Uterus (tissue), 4 donors: ENCODE data around the gene NKAPL. TPM values are rescaled to one million over a fixed set of nuclear protein-coding genes. Genes with fewer than 3 reads are reported as not detected.

Experiments used
- DNase-seq, 2 donors: peaks; one replicate each; pipeline ENCODE4 v3.0.0-alpha.2; 2019 to 2020
- H3K27ac ChIP-seq, 2 donors: fragments of 200-600 bp; sonication (generic); 1 replicate in 1 of 2; 2 replicates in 1 of 2; pipeline ENCODE4 v1.5.1; 2016 to 2018
- H3K27me3 ChIP-seq, 2 donors: fragments of 200-600 bp; sonication (generic); one replicate each; pipeline ENCODE4 v1.5.1; 2018 to 2019; ENCODE audit warnings: control low read depth in 1 of 2
- H3K36me3 ChIP-seq, 2 donors: fragments of 200-600 bp; sonication (generic); one replicate each; pipeline ENCODE4 v1.5.1; 2019; ENCODE audit warnings: control low read depth in 1 of 2
- H3K4me1 ChIP-seq, 2 donors: fragments of 200-600 bp; sonication (generic); one replicate each; pipeline ENCODE4 v1.5.1; 2018 to 2019; ENCODE audit warnings: control low read depth in 1 of 2
- H3K4me3 ChIP-seq, 2 donors: fragments of 200-600 bp; sonication (generic); 1 replicate in 1 of 2; 2 replicates in 1 of 2; pipeline ENCODE4 v1.5.1; 2018 to 2019; ENCODE audit warnings: mild to moderate bottlenecking in 1 of 2
- H3K9me3 ChIP-seq, 2 donors: fragments of 200-600 bp; sonication (generic); one replicate each; pipeline ENCODE4 v1.5.1; 2019; ENCODE audit warnings: control low read depth in 1 of 2
- POLR2A ChIP-seq, 2 donors: fragments of 450-650 bp; IDR thresholded peaks; one replicate each; pipeline ENCODE4 v1.6.1; 2016; ENCODE audit warnings: antibody characterized with exemption in 2 of 2, mild to moderate bottlenecking in 1 of 2, moderate library complexity in 1 of 2
- intact Hi-C: fragments of 100-400 bp; cut with DNase I; formaldehyde crosslinking; loops from one replicate; pipeline ENCODE4 v1.15.1; 2023; ENCODE audit warnings: low total_unique reads
- total RNA-seq, 4 donors: library from RNA; depleted of rRNA in 3 of 4; stranded (reverse); fragments of >200 nt in 3 of 4; gene quantifications; one replicate each; pipeline versions ENCODE4 v1.1.0 to v1.2.4, GENCODE V29; 2014 to 2023
- TF ChIP-seq, protein P1 (sequence below), 4 experiments: fragments of 200-600 bp in 2 of 4; fragments of 450-650 bp in 2 of 4; sonication (generic) in 2 of 4; IDR thresholded peaks; one replicate each; pipeline ENCODE4 v1.5.1; 2016 to 2019; ENCODE audit warnings: antibody characterized with exemption in 4 of 4, mild to moderate bottlenecking in 2 of 4, moderate library complexity in 1 of 4
- donor health status: DM: yes; HTN: yes; CAD: no.

Gene NKAPL
- total RNA-seq, 4 donors from 2014 or later: 0.97 to 1.2 TPM; not detected in 2

GRCh38 chr6:28213213-28213523 lies 45.9 kb upstream of the NKAPL start:
- H3K9me3 ChIP-seq: no peaks in the 10 kb centered on the region
- no peak overlapping the region for H3K27ac ChIP-seq
- DNase-seq: no peak
- H3K27me3 ChIP-seq: peaks cover 9 to 71% of the 10 kb centered on the region in 2 donors
- no peak overlapping the region for H3K4me3 ChIP-seq
- no peaks in the 10 kb centered on the region for H3K4me1 ChIP-seq
- TF ChIP-seq, protein P1, sequence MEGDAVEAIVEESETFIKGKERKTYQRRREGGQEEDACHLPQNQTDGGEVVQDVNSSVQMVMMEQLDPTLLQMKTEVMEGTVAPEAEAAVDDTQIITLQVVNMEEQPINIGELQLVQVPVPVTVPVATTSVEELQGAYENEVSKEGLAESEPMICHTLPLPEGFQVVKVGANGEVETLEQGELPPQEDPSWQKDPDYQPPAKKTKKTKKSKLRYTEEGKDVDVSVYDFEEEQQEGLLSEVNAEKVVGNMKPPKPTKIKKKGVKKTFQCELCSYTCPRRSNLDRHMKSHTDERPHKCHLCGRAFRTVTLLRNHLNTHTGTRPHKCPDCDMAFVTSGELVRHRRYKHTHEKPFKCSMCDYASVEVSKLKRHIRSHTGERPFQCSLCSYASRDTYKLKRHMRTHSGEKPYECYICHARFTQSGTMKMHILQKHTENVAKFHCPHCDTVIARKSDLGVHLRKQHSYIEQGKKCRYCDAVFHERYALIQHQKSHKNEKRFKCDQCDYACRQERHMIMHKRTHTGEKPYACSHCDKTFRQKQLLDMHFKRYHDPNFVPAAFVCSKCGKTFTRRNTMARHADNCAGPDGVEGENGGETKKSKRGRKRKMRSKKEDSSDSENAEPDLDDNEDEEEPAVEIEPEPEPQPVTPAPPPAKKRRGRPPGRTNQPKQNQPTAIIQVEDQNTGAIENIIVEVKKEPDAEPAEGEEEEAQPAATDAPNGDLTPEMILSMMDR (IDR thresholded peaks at IDR 0.05): no peak
- no peak for TF ChIP-seq POLR2A (IDR thresholded peaks at IDR 0.05)
- no peaks in the 10 kb centered on the region for H3K36me3 ChIP-seq
- intact Hi-C loops: no loop called here

DNA sequence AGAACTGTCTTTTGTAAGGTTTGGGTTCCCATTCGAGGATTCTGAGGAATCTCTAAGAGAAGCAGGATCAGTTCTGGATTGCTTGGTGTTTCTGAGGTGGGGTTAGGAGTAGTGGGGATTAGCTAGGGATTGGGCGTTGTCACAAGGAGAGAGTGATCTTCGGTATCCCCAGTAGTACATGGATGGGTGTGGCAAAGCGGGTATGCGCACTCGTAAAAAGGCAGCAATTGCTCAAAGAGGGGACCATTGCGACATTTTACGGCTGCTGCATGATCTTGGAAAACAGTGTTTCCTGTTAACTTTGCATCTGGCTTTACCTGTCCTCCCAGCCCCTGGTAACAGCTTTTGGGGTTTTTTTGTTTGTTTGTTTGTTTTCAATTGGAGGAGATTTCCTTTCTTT lies 43.7 kb upstream of the NKAPL start:
- Histone ChIP-seq H3K36me3 (no peaks in the 10 kb centered on the region), H3K4me3 (no peak overlapping the region), H3K4me1 (no peaks in the 10 kb centered on the region), H3K27ac (no peak overlapping the region), H3K27me3 (peaks cover 4 to 48% of the 10 kb centered on the region in 2 donors), H3K9me3 (no peaks in the 10 kb centered on the region)
- TF ChIP-seq POLR2A (IDR thresholded peaks at IDR 0.05): no peak
- TF ChIP-seq, protein P1 (IDR thresholded peaks at IDR 0.05): no peak
- no peak for DNase-seq
- intact Hi-C loops: no loop called here

DNA sequence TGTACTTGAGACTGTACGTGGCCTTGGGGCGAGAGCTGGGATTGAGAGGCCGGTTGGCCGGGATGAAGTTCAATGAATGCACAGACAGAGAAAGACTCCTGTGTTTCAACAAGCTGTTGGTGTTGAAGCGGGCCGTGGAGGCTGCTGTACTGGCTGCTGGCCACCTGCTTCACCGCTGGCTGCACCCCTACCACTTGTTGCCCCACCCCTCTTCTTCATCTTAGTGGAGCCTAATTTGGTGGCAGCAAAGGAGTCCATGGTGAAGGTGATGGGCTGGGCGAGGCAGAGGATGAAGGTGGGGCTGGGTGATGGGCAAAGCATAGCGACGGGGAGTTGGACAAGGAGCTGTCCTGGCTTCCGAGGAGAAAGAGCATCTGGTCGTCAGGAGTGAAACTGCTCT lies 41.2 kb upstream of the NKAPL start:
- intact Hi-C loops: no loop called here
- Histone ChIP-seq H3K4me1 (no peaks in the 10 kb centered on the region), H3K27me3 (peaks cover 0 to 27% of the 10 kb centered on the region in 2 donors), H3K4me3 (no peak overlapping the region), H3K36me3 (no peaks in the 10 kb centered on the region), H3K9me3 (no peaks in the 10 kb centered on the region), H3K27ac (no peak overlapping the region)
- DNase-seq: no peak
- TF ChIP-seq POLR2A (IDR thresholded peaks at IDR 0.05): no peak

DNA sequence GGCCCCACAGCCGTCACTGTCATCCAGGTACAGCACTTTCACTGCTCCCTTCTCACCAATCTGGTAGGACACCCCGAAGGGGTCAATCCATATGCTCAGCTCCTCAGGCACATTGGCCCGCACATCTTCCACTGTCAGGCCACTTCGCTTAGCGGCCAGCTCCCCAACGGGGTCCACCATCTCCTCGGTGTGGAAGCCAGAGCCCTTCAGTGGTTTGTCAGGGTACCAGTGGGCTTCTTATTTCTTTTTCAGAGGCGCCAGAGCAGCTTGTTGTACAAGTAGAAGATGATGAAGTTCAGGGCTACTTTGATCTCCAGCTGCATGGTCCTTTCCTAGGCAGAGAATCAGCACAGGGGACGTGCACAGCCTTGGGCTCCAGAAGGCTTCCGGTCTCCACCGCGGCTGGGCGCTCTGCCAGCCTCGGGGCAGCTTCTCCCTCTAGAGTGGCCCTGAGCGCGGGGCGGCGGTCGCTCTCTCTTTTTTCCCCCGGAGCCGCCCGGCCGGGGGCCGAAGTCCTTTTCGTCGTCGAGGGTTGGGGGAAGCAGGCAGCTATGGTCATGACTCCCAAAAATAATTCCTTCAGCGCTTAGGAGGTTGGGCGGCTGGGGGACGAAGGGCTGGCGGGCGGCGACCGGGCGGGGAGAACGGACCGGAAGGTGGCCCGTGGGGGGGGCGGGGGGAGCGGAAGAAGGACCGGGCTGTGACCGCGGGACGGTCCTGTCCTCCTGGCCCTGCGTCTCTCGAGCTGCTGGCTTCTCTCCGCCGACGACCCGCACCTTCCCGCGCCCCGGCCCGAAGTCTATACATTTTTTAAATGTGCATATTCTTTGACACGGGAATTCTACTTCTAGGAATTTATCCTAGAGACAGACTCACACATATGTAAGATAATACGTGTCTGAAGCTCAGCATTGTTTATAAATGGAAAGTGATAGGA lies 40.5 kb upstream of the NKAPL start:
- intact Hi-C loops: no loop called here
- Histone ChIP-seq H3K9me3 (no peaks in the 10 kb centered on the region), H3K4me1 (no peaks in the 10 kb centered on the region), H3K27me3 (peaks cover 0 to 20% of the 10 kb centered on the region in 2 donors), H3K27ac (peak overlapping the region; percentile 33 to 45), H3K4me3 (peak overlapping the region; percentile 38 to 44), H3K36me3 (no peaks in the 10 kb centered on the region)
- peak; percentile 51 to 62 for DNase-seq
- no peak for TF ChIP-seq POLR2A (IDR thresholded peaks at IDR 0.05)
- TF ChIP-seq, protein P1 (IDR thresholded peaks at IDR 0.05): no peak

GRCh38 chr6:28220257-28221133 lies 38.6 kb upstream of the NKAPL start:
- no peak for DNase-seq
- intact Hi-C loops: no loop called here
- TF ChIP-seq, protein P1 (IDR thresholded peaks at IDR 0.05): no peak
- no peak for TF ChIP-seq POLR2A (IDR thresholded peaks at IDR 0.05)
- H3K36me3 ChIP-seq: no peaks in the 10 kb centered on the region
- no peak overlapping the region for H3K27ac ChIP-seq
- no peaks in the 10 kb centered on the region for H3K4me1 ChIP-seq
- H3K27me3 ChIP-seq: peaks cover 0 to 3% of the 10 kb centered on the region in 2 donors
- no peak overlapping the region for H3K4me3 ChIP-seq
- no peaks in the 10 kb centered on the region for H3K9me3 ChIP-seq
